ENCODE data around the gene LRRK2. TPM values are rescaled to one million over a fixed set of nuclear protein-coding genes. Genes with fewer than 3 reads are reported as not detected.

LRRK2 gene
- polyA plus RNA-seq, 2 of the 4 experiments (the other 2 are of a cell fraction): 5.3 to 20.4 TPM

- no peaks in the 10 kb centered on the region for H3K9me3 ChIP-seq
- TF ChIP-seq FOSB (CRISPR knock-in tag; IDR thresholded peaks at IDR 0.05) (no peak), HOXB13 (CRISPR knock-in tag; IDR thresholded peaks at IDR 0.05; ENCODE audit: low read depth) (no peak), PHF8 (IDR thresholded peaks at IDR 0.05; ENCODE audit: borderline replicate concordance, low read depth) (no peak), RNF2 (IDR thresholded peaks at IDR 0.05; ENCODE audit: borderline replicate concordance, low read depth) (no peak), HOXA7 (CRISPR knock-in tag; IDR thresholded peaks at IDR 0.05) (no peak), EHF (CRISPR knock-in tag; IDR thresholded peaks at IDR 0.05) (no peak), GATA3 (IDR thresholded peaks at IDR 0.05; ENCODE audit: borderline replicate concordance) (no peak), KDM1A (IDR thresholded peaks at IDR 0.05; ENCODE audit: low read depth) (no peak), JUN (IDR thresholded peaks at IDR 0.05) (no peak), POLR2A (IDR thresholded peaks at IDR 0.05; ENCODE audit: low read length) (no peak), NPAS2 (CRISPR knock-in tag; IDR thresholded peaks at IDR 0.05; ENCODE audit: borderline replicate concordance) (no peak), RCOR1 (IDR thresholded peaks at IDR 0.05; ENCODE audit: low read depth, low read length) (no peak), POLR2AphosphoS2 (conservative IDR thresholded peaks at IDR 0.05; ENCODE audit: low read length) (no peak), RARB (CRISPR knock-in tag; IDR thresholded peaks at IDR 0.05) (no peak), ZFP36 (IDR thresholded peaks at IDR 0.05; ENCODE audit: borderline replicate concordance, partially characterized antibody) (no peak)
- TF ChIP-seq, protein P1, sequence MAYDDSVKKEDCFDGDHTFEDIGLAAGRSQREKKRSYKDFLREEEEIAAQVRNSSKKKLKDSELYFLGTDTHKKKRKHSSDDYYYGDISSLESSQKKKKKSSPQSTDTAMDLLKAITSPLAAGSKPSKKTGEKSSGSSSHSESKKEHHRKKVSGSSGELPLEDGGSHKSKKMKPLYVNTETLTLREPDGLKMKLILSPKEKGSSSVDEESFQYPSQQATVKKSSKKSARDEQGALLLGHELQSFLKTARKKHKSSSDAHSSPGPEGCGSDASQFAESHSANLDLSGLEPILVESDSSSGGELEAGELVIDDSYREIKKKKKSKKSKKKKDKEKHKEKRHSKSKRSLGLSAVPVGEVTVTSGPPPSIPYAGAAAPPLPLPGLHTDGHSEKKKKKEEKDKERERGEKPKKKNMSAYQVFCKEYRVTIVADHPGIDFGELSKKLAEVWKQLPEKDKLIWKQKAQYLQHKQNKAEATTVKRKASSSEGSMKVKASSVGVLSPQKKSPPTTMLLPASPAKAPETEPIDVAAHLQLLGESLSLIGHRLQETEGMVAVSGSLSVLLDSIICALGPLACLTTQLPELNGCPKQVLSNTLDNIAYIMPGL (CRISPR knock-in tag; IDR thresholded peaks at IDR 0.05; ENCODE audit: borderline replicate concordance): no peak
- CTCF ChIA-PET: no interaction called here
- no peak for FAIRE-seq
- no peak for ATAC-seq
- no peaks in the 10 kb centered on the region for H3K4me1 ChIP-seq
- 37% methylated on average over 1 of the region's 1 CpG for WGBS (ENCODE audit: missing lambda C conversion rate)
- POLR2A ChIA-PET: no interaction called here
- H3K4me3 ChIP-seq: no peak overlapping the region
- H3K4me2 ChIP-seq: no peak overlapping the region
- H3K27ac ChIP-seq: no peak overlapping the region
- DNase-seq (ENCODE audit: low read depth in 1 of 2, low spot score in 1 of 2): no peak
Measured at GRCh38 chr12:40202095-40203059, 22.4 kb upstream of the LRRK2 start.

GRCh38 chr12:40203060-40203430 is 21.8 kb upstream of the LRRK2 start:
- FAIRE-seq: no peak
- no peak overlapping the region for H3K4me2 ChIP-seq
- CTCF ChIA-PET: no interaction called here
- H3K27ac ChIP-seq: no peak overlapping the region
- 0 out of 3 replicates have a peak, but pooled peaks cover 5% of the 10 kb centered on the region for H3K4me1 ChIP-seq
- no peaks in the 10 kb centered on the region for H3K9me3 ChIP-seq
- TF ChIP-seq, protein P2, sequence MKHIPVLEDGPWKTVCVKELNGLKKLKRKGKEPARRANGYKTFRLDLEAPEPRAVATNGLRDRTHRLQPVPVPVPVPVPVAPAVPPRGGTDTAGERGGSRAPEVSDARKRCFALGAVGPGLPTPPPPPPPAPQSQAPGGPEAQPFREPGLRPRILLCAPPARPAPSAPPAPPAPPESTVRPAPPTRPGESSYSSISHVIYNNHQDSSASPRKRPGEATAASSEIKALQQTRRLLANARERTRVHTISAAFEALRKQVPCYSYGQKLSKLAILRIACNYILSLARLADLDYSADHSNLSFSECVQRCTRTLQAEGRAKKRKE (CRISPR knock-in tag; IDR thresholded peaks at IDR 0.05; ENCODE audit: low read depth): no peak
- no peak for TF ChIP-seq ZSCAN20 (CRISPR knock-in tag; IDR thresholded peaks at IDR 0.05)
- no peak for TF ChIP-seq ESRRA (IDR thresholded peaks at IDR 0.05; ENCODE audit: borderline replicate concordance, low read length)
- no peak for TF ChIP-seq FOSL2 (IDR thresholded peaks at IDR 0.05)
- no peak for TF ChIP-seq FOSL2 (CRISPR knock-in tag; IDR thresholded peaks at IDR 0.05)
- no peak for TF ChIP-seq CEBPB (IDR thresholded peaks at IDR 0.05)
- no peak for TF ChIP-seq HOXA7 (CRISPR knock-in tag; IDR thresholded peaks at IDR 0.05)
- TF ChIP-seq ZFP36 (IDR thresholded peaks at IDR 0.05; ENCODE audit: borderline replicate concordance, partially characterized antibody): no peak
- TF ChIP-seq CBX8 (IDR thresholded peaks at IDR 0.05): no peak
- TF ChIP-seq JUN (IDR thresholded peaks at IDR 0.05): no peak
- no peak for TF ChIP-seq MAFK (IDR thresholded peaks at IDR 0.05; ENCODE audit: partially characterized antibody)
- TF ChIP-seq MYC (IDR thresholded peaks at IDR 0.05; ENCODE audit: borderline replicate concordance, low read length): no peak
- TF ChIP-seq CHD2 (IDR thresholded peaks at IDR 0.05; ENCODE audit: low read length, partially characterized antibody): no peak
- TF ChIP-seq JUNB (IDR thresholded peaks at IDR 0.05): no peak
- no peak for TF ChIP-seq HEYL (CRISPR knock-in tag; IDR thresholded peaks at IDR 0.05)
- no peak for TF ChIP-seq NFE2L2 (conservative IDR thresholded peaks at IDR 0.05; ENCODE audit: low read length)
- no peak for DNase-seq (ENCODE audit: low read depth in 1 of 2, low spot score in 1 of 2)
- no peak overlapping the region for H3K4me3 ChIP-seq
- ATAC-seq: no peak
- POLR2A ChIA-PET: no interaction called here
- 69% methylated on average over 5 of the region's 5 CpGs for WGBS (ENCODE audit: missing lambda C conversion rate)

Data from A549 (cell line).